ENCODE results near the gene BEAN1.

The BEAN1 gene

GRCh38 chr16:66515596-66516508 lies 88.8 kb downstream of the BEAN1 start:
- DNase-seq (ENCODE audit: insufficient read length, low spot score) (no peak), FAIRE-seq (peak; percentile 50)
- TF ChIP-seq POU2F2 (IDR thresholded peaks at IDR 0.05; ENCODE audit: low read depth, low read length) (peak; percentile 75; the same call in 1 of the 2 replicates), PAX5 (IDR thresholded peaks at IDR 0.05; ENCODE audit: insufficient read depth, low read length, severe bottlenecking) (no peak)

DNA sequence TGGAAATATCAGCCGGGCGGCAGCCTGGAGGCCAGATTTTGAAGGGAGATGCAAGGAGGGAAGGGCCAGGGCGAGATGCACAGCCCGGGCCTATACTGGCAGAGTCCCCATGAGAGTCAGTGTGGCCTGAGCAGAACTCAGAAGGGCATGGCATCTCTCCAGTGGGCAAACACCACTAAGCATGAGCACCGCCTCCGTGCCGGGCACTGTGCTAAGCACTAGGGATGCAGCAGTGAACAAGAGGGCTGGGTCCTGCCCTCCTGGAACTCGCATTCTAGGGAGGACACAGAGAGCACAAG lies 89.4 kb downstream of the BEAN1 start:
- TF ChIP-seq POU2F2 (IDR thresholded peaks at IDR 0.05; ENCODE audit: low read depth, low read length) (no peak), PAX5 (IDR thresholded peaks at IDR 0.05; ENCODE audit: insufficient read depth, low read length, severe bottlenecking) (no peak), TAF1 (IDR thresholded peaks at IDR 0.05; ENCODE audit: low read depth, low read length) (no peak), POLR2A (IDR thresholded peaks at IDR 0.05; ENCODE audit: low read depth, low read length) (no peak), SPI1 (IDR thresholded peaks at IDR 0.05; ENCODE audit: low read depth, low read length) (no peak), POLR2AphosphoS5 (IDR thresholded peaks at IDR 0.05; ENCODE audit: low read depth, low read length) (no peak)
- FAIRE-seq (no peak), DNase-seq (ENCODE audit: insufficient read length, low spot score) (no peak)

DNA sequence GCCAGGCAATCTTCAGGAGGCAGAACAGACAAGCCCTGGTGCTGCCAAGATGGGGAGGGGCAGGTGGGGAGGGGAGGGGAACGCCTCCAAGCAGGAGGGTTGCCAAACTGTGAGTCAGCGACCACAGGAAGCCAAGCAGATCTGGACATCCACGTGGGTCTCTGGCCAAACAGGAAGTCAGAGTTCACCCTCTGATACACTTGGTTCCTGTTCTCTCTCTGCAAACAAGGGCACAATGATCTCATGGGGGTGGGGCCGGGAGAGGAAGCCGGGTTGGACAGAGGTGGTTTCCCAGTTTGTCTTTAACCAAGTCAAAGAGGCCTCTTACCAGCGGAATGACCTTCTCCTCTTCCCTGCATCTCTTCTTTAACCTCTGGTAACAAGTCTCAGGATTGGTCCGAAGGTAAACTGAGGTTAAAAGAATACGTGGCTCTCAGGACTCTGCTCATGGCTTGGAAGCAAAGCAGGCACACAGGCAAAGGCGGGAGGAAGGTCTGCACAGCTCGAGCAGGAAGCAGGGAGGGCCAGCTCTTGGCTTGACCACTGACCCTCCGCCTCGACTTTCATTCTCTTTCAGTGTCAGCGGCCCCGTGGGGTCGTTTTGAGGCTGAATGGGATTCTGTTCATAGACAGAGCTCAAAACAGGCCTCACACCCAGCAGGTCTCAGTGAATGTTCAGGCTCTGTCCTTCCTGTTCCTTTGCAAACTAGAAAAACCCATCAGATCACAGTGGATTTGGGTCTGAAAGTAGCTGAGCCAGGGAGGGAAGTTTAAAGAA lies 89.9 kb downstream of the BEAN1 start:
- FAIRE-seq (peak; percentile 97), DNase-seq (ENCODE audit: insufficient read length, low spot score) (peak; percentile 87)
- TF ChIP-seq POU2F2 (IDR thresholded peaks at IDR 0.05; ENCODE audit: low read depth, low read length) (peak; percentile 73; the same call in 1 of the 2 replicates), PAX5 (IDR thresholded peaks at IDR 0.05; ENCODE audit: insufficient read depth, low read length, severe bottlenecking) (peak; percentile 98), POLR2A (IDR thresholded peaks at IDR 0.05; ENCODE audit: low read depth, low read length) (no peak), SPI1 (IDR thresholded peaks at IDR 0.05; ENCODE audit: low read depth, low read length) (peak; percentile 85)

- TF ChIP-seq PAX5 (IDR thresholded peaks at IDR 0.05; ENCODE audit: insufficient read depth, low read length, severe bottlenecking) (no peak), SPI1 (IDR thresholded peaks at IDR 0.05; ENCODE audit: low read depth, low read length) (no peak), TAF1 (IDR thresholded peaks at IDR 0.05; ENCODE audit: low read depth, low read length) (no peak), POU2F2 (IDR thresholded peaks at IDR 0.05; ENCODE audit: low read depth, low read length) (no peak), POLR2AphosphoS5 (IDR thresholded peaks at IDR 0.05; ENCODE audit: low read depth, low read length) (no peak), POLR2A (IDR thresholded peaks at IDR 0.05; ENCODE audit: low read depth, low read length) (no peak)
- no peak for FAIRE-seq
- no peak for DNase-seq (ENCODE audit: insufficient read length, low spot score)
Measured at GRCh38 chr16:66517586-66518263, 90.6 kb downstream of the BEAN1 start.

GRCh38 chr16:66519482-66520373 lies 92.6 kb downstream of the BEAN1 start:
- FAIRE-seq (no peak), DNase-seq (ENCODE audit: insufficient read length, low spot score) (no peak)

DNA sequence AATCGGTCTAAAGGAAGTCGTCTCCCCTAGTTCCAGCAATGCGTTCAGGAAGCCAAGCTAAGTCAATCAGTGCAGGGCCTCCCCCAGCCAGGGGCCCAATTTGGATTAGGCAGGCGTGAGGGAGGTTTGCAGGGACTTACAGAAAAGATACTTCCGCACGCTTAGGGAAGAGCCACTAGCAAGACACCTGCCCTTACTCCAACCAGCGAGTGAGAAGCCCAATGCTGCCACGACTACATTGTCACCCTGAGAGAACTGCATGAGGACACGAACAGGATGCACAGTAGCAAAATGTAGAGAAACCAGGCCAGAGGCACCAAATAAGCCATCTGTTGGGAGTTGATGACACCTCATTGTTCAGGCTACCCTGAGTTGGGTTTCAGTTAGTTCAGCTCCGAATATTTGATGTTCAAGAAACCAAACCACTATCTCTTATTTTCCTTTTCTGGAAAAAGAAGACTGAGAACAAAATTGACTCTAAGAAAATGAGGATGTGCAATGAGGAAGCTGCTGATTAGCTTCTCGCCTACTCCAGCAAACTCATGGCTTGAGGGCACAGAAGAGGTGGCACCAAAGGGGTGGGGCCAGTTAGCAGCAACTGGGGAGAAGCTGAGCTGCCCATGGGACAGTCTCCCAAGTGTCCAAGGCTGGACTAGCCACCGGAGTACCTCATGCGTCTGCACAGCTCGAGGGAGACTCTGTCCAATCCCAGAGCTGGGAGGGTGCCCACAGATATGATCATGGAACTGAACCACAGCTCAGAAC lies 93.5 kb downstream of the BEAN1 start:
- FAIRE-seq (no peak), DNase-seq (ENCODE audit: insufficient read length, low spot score) (no peak)
- TF ChIP-seq POLR2AphosphoS5 (IDR thresholded peaks at IDR 0.05; ENCODE audit: low read depth, low read length) (no peak), SPI1 (IDR thresholded peaks at IDR 0.05; ENCODE audit: low read depth, low read length) (peak; percentile 20; the same call in 1 of the 2 replicates)

More at GRCh38 chr16:66519482-66520373, 92.6 kb downstream of the BEAN1 start:
- TF ChIP-seq SPI1 (IDR thresholded peaks at IDR 0.05; ENCODE audit: low read depth, low read length) (no peak), POU2F2 (IDR thresholded peaks at IDR 0.05; ENCODE audit: low read depth, low read length) (no peak), POLR2AphosphoS5 (IDR thresholded peaks at IDR 0.05; ENCODE audit: low read depth, low read length) (no peak), TAF1 (IDR thresholded peaks at IDR 0.05; ENCODE audit: low read depth, low read length) (no peak), POLR2A (IDR thresholded peaks at IDR 0.05; ENCODE audit: low read depth, low read length) (no peak), PAX5 (IDR thresholded peaks at IDR 0.05; ENCODE audit: insufficient read depth, low read length, severe bottlenecking) (no peak)

DNA sequence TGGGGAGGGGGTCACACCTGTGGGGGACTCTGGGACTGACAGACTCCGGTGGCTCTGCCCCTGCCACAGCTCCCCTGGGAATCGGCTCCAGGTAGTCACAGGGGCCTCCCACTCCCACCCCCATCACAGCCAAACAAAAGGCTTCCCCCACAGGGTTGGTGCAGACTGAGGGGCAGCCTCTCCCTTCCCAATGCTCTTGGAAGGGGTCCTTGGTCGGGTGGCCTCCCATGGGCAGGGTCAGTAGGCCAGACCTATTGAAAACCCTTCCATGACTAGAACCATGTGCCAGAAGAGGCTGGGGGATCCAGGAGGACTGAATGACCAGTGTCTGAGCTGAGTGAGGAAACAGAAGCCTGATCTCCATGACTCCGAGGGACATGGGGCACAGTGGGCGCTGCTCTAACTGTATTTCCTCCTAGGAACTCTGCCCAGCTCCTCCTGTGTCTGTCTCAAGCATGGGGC lies 94.2 kb downstream of the BEAN1 start:
- TF ChIP-seq PAX5 (IDR thresholded peaks at IDR 0.05; ENCODE audit: insufficient read depth, low read length, severe bottlenecking) (no peak), POLR2A (IDR thresholded peaks at IDR 0.05; ENCODE audit: low read depth, low read length) (no peak), TAF1 (IDR thresholded peaks at IDR 0.05; ENCODE audit: low read depth, low read length) (no peak)
- DNase-seq (ENCODE audit: insufficient read length, low spot score) (no peak), FAIRE-seq (no peak)

- TF ChIP-seq SPI1 (IDR thresholded peaks at IDR 0.05; ENCODE audit: low read depth, low read length): peak; percentile 69
- TF ChIP-seq PAX5 (IDR thresholded peaks at IDR 0.05; ENCODE audit: insufficient read depth, low read length, severe bottlenecking): peak; percentile 61
- TF ChIP-seq POU2F2 (IDR thresholded peaks at IDR 0.05; ENCODE audit: low read depth, low read length): peak; percentile 83
- TF ChIP-seq TAF1 (IDR thresholded peaks at IDR 0.05; ENCODE audit: low read depth, low read length): no peak
- no peak for TF ChIP-seq POLR2AphosphoS5 (IDR thresholded peaks at IDR 0.05; ENCODE audit: low read depth, low read length)
- peak; percentile 98 for FAIRE-seq
- DNase-seq (ENCODE audit: insufficient read length, low spot score): peak; percentile 35
Measured at GRCh38 chr16:66521951-66522771, 95.1 kb downstream of the BEAN1 start.

Data from GM12891 (cell line).